Epidermal melanocyte (primary cell): ENCODE measurements around the gene RPS15.
"Not testable (repeated sequence)": the region's sequence is repeated elsewhere in the genome, so short reads cannot be mapped to it uniquely, and the experiment has no call there.

ENCODE experiments used
- DNase-seq: peaks from one replicate; pipeline ENCODE4 v3.0.0; 2011; ENCODE audit warnings: low spot score; ENCODE audit not compliant: insufficient read length

The RPS15 gene

GRCh38 chr19:1433119-1434039 lies 4.8 kb upstream of the RPS15 start:
- no peak for DNase-seq

- no peak for DNase-seq
Observed at GRCh38 chr19:1434040-1434366, 4.2 kb upstream of the RPS15 start.

DNA sequence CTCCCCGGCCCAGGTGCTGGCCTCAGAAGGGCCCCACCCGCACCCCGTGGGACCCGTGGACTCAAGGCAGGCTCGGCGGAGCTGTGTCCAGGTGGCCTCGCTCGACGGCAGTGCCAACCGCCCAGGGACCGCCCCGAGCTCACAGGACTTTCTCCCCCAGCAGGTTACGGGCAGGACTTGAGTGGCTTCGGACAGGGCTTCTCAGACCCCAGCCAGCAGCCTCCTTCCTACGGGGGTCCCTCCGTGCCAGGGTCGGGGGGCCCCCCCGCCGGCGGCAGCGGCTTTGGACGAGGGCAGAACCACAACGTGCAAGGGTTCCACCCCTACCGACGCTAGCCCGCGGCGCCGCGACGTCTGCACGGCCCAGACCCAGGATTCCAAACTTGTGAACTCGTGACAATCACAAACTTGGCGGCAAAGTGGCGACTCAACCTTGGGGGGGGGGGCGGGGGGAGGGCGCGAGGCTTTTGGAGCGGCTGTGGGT lies 3.6 kb upstream of the RPS15 start:
- no peak for DNase-seq

GRCh38 chr19:1435378-1435989 lies 2.7 kb upstream of the RPS15 start:
- no peak for DNase-seq

- DNase-seq, result no peak
Observed at GRCh38 chr19:1437609-1438008, 587 bp upstream of the RPS15 start.

DNA sequence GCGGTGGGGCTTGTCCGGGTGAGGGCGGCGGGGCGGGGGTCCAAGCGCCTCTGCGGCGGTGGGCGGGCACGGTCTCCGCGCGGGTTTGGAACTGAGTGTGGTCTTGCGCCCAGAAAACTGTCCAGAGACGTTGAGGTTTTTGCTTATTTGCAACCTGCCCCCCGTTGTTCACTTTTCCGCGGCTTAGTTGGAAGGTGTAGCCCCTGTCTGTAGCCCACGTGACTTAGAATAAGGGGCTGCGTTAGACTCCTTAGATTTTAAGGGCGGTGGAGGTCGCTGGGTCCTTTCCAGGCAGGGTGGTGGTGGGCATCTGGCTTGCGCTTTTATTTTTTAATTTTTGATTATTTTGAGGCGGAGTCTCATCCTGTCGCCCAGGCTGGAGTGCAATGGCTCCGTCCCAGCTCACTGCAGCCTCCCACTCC lies 748 bp downstream of the RPS15 start:
- DNase-seq, result no peak

- not testable (repeated sequence) for DNase-seq
Observed at GRCh38 chr19:1439525-1440417, 1.6 kb downstream of the RPS15 start.

DNA sequence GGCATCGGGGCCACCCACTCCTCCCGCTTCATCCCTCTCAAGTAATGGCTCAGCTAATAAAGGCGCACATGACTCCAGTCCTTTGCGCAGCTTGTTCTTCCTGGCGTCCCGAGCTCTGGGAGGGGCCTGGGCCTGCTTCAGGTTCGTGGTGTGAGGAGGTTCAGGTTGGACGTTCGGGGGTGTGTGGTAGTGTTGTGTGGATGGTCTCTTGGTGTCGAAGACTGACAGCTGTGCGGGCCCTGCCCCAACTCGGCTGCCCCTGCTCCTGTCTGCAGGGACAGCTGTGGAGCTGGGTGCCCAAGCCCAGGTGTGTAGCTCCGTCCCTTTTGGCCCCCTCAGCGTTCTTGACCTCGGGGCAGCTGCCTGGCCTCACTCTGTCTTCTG lies 2.2 kb downstream of the RPS15 start:
- DNase-seq, result no peak

DNA sequence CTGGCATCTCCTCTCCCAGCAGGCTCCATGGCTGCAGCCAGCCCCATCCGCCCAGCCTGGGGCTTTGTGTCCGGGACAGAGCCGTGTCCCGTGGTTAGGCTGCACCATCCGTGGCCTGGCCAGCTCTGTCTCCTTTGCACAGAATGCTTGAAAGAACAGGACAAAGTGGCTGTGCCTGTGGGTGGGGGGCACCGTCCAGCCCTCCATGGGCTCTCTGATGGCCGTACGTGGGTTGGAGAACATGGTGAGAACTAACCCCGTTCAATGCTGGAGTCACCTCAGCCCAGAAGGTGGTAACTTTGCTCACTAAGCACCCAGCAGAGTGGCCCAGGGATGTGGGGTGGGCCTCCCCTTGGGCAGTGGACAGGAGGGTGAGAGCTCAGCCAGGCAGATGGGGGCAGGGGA lies 2.8 kb downstream of the RPS15 start:
- DNase-seq, result no peak

DNA sequence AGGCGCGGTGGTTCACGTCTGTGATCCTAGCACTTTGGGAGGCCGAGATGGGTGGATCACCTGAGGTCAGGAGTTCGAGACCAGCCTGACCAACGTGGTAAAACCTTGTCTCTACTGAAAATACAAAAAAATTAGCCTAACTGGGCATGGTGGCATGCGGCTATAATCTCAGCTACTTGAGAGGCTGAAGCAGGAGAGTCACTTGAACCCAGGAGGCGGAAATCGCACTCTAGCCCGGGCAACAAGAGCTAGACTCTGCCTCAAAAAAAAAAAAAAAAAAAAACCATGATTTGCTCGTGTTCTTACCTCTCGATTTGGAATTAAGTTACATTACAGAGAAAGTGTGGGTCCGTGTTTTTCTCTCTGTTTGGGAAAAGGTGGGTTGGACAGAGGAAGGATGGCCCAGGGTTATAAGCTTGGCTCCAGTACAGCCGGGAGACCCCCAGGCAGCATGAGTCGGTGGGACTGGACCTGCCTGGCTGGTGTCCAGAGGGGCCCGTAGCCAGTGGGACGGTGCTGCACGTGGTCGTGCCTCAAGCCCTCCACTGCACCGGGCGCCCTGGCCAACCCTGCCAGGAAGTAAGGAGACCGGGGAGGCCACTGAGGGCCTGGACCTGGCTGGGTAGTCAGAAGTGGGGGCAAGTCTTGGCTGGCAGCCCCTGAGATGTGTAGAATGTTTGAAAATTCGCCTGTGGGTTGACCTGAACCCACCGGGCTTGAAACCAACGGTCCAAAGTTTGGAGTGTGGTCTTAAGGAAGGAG lies 3.7 kb downstream of the RPS15 start:
- no peak for DNase-seq

GRCh38 chr19:1445185-1445931 lies 7.2 kb downstream of the RPS15 start:
- peak; percentile 92 for DNase-seq

DNA sequence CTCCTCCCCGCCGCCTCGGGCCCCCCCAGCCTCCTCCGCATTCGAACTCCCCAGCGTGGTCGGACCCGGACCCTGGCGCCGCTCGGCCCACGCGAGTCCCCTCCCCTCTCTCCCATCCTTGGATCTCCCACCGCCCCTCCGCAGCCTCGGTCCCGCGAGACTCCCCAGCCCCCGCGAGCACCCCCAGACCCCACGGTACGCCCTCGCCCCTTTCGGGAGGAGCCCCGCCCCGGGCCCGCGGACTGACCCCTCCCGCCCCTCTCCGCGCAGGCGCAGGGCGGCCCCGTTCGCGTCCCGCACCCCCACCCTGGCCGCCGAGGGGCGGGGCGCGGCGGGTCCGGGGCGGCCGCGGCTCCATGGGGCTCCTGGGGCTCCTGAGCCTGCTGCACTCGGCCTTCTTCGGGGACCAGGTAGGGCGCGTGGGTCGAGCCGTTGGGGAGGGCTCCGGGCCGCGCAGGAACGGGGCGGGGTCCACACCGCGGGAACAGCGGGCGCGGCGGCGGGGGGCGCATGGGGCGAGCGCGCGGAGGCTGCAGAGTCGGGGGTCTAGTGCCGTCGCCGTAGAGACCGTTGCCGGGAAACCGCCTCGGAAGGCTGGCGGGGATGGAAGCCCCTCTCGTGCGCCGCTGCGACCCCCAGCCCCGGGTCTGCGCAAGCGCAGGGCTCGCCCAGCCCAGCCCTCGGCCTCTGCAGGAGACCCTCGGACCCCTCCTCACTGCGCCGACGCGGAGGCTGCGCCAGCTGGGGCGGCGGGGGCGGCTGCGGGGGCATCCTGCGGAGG lies 7.9 kb downstream of the RPS15 start:
- DNase-seq, result no peak

- DNase-seq, result no peak
Observed at GRCh38 chr19:1446713-1447481, 8.7 kb downstream of the RPS15 start.

DNA sequence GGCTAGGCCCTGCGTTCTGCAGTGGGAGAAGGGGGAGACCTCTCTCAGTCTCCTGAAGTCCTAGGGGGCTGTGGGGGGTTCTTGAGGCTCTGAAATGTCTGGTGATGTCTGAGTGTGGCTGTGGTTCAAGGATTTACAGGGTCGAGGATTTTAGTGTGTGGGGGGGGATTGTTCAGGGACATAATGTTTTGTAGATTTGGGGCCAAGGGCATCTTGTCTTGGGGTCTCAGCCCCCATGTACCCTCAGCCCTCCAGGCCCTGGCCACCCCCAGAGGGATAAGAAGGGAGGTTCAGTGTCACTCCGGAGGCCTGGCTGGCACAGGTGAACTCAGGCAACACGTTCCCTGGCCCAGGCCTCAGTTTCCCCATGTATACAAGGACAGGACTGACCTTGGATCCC lies 9.3 kb downstream of the RPS15 start:
- DNase-seq, result no peak

DNA sequence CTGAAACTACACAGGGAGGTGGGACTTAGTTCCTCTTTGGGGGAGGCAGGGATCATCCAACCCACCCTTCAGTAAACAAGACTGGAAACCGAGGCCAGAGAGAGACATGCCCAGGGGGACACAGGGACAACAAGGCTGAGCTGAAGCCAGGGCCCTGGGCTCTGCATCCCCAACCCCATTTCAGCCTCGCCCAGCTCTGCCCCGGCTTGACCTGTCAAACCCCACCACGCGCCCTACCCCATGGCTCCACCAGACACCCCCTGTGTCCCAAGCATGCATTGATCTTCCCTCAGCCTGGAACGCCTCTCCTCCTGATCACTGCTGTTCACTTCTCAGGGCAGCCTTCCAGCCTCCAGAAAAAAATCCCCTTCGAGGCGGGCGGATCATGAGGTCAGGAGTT lies 9.7 kb downstream of the RPS15 start:
- no peak for DNase-seq

DNA sequence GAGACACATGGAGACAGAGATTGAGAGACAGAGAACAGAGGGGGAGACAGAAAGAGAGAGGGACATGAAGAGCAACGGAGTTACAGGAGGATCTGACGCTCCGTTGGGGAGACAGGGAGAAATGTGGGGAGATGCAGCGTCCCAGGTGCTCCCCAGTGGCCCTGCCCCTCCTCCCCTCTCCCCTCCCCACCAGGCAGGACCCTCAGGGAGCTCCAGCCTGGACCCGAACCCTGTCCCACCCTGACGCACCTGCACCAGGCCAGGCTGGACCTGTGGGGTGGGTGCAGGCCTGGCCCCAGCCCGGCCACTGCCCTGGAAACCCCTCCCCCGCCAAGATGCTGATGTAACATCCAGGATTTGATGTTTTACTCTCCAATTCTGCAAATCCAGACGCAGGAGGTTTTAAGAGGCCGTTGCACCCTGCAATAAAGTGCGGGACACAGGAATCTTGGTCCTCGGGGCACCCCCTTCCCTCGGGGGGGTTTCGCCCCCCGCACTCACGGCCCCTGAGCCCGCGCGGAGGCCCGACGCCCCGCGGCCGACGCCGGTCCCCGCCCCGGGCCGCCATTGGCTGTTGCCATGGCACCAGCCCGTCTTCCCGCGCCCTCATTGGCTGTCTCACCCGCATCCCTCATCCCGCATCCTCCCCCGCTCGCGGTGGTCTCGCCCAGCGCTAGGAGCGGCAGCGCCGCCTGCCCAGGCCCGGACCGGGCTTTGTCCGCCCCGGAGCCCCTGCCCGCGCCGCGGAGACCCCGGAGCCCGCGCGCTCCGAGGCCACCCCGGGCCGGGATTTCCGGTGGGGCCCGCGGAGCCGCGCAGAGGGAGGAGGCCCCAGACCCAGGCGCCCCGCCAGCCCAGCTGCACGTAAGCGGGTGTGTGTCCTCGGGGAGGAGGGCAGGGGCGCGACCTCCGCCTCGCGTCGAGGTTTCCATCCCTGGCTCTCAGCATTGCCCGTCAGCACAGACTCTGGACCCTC lies 11.6 kb downstream of the RPS15 start, which contains the start of gene APC2:
Gene APC2 (plus strand): TSS at position 655 of the 976 bp plus-strand sequence. CDS start 2,881 bp downstream, outside the sequence.
- DNase-seq, result peak; percentile 85
